ENCODE data around the gene COLEC12.

Gene COLEC12

GRCh38 chr18:434410-434809 is 66.1 kb downstream of the COLEC12 start:
- DNase-seq: no peak

GRCh38 chr18:433960-434359 is 66.5 kb downstream of the COLEC12 start:
- DNase-seq: no peak

- no peak for DNase-seq
Observed at GRCh38 chr18:433298-433697, 67.2 kb downstream of the COLEC12 start.

- DNase-seq: no peak
Observed at GRCh38 chr18:432791-433190, 67.7 kb downstream of the COLEC12 start.

- no peak for DNase-seq
Observed at GRCh38 chr18:429030-429429, 71.5 kb downstream of the COLEC12 start.

GRCh38 chr18:427005-427404 is 73.5 kb downstream of the COLEC12 start:
- DNase-seq: no peak

- no peak for DNase-seq
Observed at GRCh38 chr18:425106-425745, 75.3 kb downstream of the COLEC12 start.

- DNase-seq: no peak
Observed at GRCh38 chr18:424668-425067, 75.8 kb downstream of the COLEC12 start.

- no peak for DNase-seq
Observed at GRCh38 chr18:424071-424661, 76.3 kb downstream of the COLEC12 start.

GRCh38 chr18:422966-423365 is 77.5 kb downstream of the COLEC12 start:
- DNase-seq: no peak

- no peak for DNase-seq
Observed at GRCh38 chr18:421247-422155, 79.0 kb downstream of the COLEC12 start.

- DNase-seq: no peak
Observed at GRCh38 chr18:420661-421246, 79.7 kb downstream of the COLEC12 start.

GRCh38 chr18:419541-420175 is 80.8 kb downstream of the COLEC12 start:
- no peak for DNase-seq

- no peak for DNase-seq
Observed at GRCh38 chr18:417495-417894, 83.0 kb downstream of the COLEC12 start.

- DNase-seq: no peak
Observed at GRCh38 chr18:416930-417329, 83.6 kb downstream of the COLEC12 start.

GRCh38 chr18:415617-416612 is 84.6 kb downstream of the COLEC12 start:
- DNase-seq: no peak

GRCh38 chr18:415047-415446 is 85.5 kb downstream of the COLEC12 start:
- no peak for DNase-seq

- no peak for DNase-seq
Observed at GRCh38 chr18:413233-413632, 87.3 kb downstream of the COLEC12 start.

GRCh38 chr18:410047-410455 is 90.5 kb downstream of the COLEC12 start:
- no peak for DNase-seq

GRCh38 chr18:408367-408766 is 92.1 kb downstream of the COLEC12 start:
- no peak for DNase-seq

GRCh38 chr18:407626-408224 is 92.8 kb downstream of the COLEC12 start:
- no peak for DNase-seq
